Body of pancreas (tissue), 4 donors: Measurements from ENCODE around the gene KIAA1614.

Source experiments
- POLR2A ChIP-seq, 3 donors: fragments of 450-650 bp; IDR thresholded peaks; one replicate each; pipeline ENCODE4 v1.6.1; 2016; ENCODE audit warnings: antibody characterized with exemption in 3 of 3, mild to moderate bottlenecking in 2 of 3
- TF ChIP-seq, protein P1 (sequence below), 7 experiments: fragments of 450-650 bp in 4 of 7; fragments of 200-600 bp in 3 of 7; sonication (generic) in 3 of 7; IDR thresholded peaks; one replicate each; pipeline ENCODE4 v1.5.1; 2016 to 2019; ENCODE audit warnings: antibody characterized with exemption in 7 of 7

GRCh38 chr1:180961622-180962021, 48.9 kb downstream of the KIAA1614 start:
- TF ChIP-seq, protein P1, sequence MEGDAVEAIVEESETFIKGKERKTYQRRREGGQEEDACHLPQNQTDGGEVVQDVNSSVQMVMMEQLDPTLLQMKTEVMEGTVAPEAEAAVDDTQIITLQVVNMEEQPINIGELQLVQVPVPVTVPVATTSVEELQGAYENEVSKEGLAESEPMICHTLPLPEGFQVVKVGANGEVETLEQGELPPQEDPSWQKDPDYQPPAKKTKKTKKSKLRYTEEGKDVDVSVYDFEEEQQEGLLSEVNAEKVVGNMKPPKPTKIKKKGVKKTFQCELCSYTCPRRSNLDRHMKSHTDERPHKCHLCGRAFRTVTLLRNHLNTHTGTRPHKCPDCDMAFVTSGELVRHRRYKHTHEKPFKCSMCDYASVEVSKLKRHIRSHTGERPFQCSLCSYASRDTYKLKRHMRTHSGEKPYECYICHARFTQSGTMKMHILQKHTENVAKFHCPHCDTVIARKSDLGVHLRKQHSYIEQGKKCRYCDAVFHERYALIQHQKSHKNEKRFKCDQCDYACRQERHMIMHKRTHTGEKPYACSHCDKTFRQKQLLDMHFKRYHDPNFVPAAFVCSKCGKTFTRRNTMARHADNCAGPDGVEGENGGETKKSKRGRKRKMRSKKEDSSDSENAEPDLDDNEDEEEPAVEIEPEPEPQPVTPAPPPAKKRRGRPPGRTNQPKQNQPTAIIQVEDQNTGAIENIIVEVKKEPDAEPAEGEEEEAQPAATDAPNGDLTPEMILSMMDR (IDR thresholded peaks at IDR 0.05): no peak
- no peak for TF ChIP-seq POLR2A (IDR thresholded peaks at IDR 0.05)
